GM21717 (cell line): ENCODE measurements around the gene ACSM2B.
"Not testable (repeated sequence)": the region's sequence is repeated elsewhere in the genome, so short reads cannot be mapped to it uniquely, and the experiment has no call there.

Source experiments
- ATAC-seq: cut with Tn5 transposase; IDR thresholded peaks from one replicate; pipeline ENCODE4 v1.9.1; 2021; ENCODE audit warnings: mild to moderate bottlenecking, moderate library complexity; ENCODE audit not compliant: unreplicated experiment

Gene ACSM2B

GRCh38 chr16:20538181-20538580 lies 38.0 kb downstream of the ACSM2B start:
- ATAC-seq = no peak

GRCh38 chr16:20536669-20537068 lies 39.5 kb downstream of the ACSM2B start:
- not testable (repeated sequence) for ATAC-seq

- ATAC-seq = not testable (repeated sequence)
Measured at GRCh38 chr16:20532284-20532792, 43.8 kb downstream of the ACSM2B start.

GRCh38 chr16:20531795-20532194 lies 44.4 kb downstream of the ACSM2B start:
- not testable (repeated sequence) for ATAC-seq

- no peak for ATAC-seq
Measured at GRCh38 chr16:20520103-20520502, 56.1 kb downstream of the ACSM2B start.

- ATAC-seq = no peak
Measured at GRCh38 chr16:20519231-20519630, 56.9 kb downstream of the ACSM2B start.

GRCh38 chr16:20517149-20517548 lies 59.0 kb downstream of the ACSM2B start:
- no peak for ATAC-seq

- ATAC-seq = no peak
Measured at GRCh38 chr16:20515688-20516090, 60.5 kb downstream of the ACSM2B start.

- ATAC-seq = no peak
Measured at GRCh38 chr16:20510323-20510722, 65.8 kb downstream of the ACSM2B start.

GRCh38 chr16:20507280-20507679 lies 68.9 kb downstream of the ACSM2B start:
- ATAC-seq = no peak

- ATAC-seq = no peak
Measured at GRCh38 chr16:20504418-20504817, 71.7 kb downstream of the ACSM2B start.

GRCh38 chr16:20491448-20491847 lies 84.7 kb downstream of the ACSM2B start:
- ATAC-seq = not testable (repeated sequence)

GRCh38 chr16:20490994-20491393 lies 85.2 kb downstream of the ACSM2B start:
- ATAC-seq = not testable (repeated sequence)
